ENCODE data around the gene PARD3. TPM values are rescaled to one million over a fixed set of nuclear protein-coding genes. Genes with fewer than 3 reads are reported as not detected.
A peak's percentile ranks its signal among the peaks of the same experiment; 100 is the strongest.

The PARD3 gene
- total RNA-seq, 2 donors from 2014 or later = 32.0 to 61.9 TPM

GRCh38 chr10:34771106-34771505, 44.0 kb downstream of the PARD3 start:
- no peaks in the 10 kb centered on the region for H3K4me1 ChIP-seq (replicated peaks)
- H3K9me3 ChIP-seq = no peaks in the 10 kb centered on the region
- H3K27me3 ChIP-seq (replicated peaks; ENCODE audit: insufficient read depth) = no peaks in the 10 kb centered on the region
- intact Hi-C loops (cut with DNase I) = no loop called here
- TF ChIP-seq, protein P1, sequence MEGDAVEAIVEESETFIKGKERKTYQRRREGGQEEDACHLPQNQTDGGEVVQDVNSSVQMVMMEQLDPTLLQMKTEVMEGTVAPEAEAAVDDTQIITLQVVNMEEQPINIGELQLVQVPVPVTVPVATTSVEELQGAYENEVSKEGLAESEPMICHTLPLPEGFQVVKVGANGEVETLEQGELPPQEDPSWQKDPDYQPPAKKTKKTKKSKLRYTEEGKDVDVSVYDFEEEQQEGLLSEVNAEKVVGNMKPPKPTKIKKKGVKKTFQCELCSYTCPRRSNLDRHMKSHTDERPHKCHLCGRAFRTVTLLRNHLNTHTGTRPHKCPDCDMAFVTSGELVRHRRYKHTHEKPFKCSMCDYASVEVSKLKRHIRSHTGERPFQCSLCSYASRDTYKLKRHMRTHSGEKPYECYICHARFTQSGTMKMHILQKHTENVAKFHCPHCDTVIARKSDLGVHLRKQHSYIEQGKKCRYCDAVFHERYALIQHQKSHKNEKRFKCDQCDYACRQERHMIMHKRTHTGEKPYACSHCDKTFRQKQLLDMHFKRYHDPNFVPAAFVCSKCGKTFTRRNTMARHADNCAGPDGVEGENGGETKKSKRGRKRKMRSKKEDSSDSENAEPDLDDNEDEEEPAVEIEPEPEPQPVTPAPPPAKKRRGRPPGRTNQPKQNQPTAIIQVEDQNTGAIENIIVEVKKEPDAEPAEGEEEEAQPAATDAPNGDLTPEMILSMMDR (IDR thresholded peaks at IDR 0.05) = no peak
- no peak for TF ChIP-seq POLR2A (IDR thresholded peaks at IDR 0.05)
- TF ChIP-seq POLR2AphosphoS5 (IDR thresholded peaks at IDR 0.05) = no peak
- DNase-seq (ENCODE audit: low spot score) = no peak
- WGBS = 40% methylated on average over 3 of the region's 3 CpGs
- no peak overlapping the region for H3K27ac ChIP-seq
- H3K4me3 ChIP-seq = no peak overlapping the region
- H3K36me3 ChIP-seq = no peaks in the 10 kb centered on the region

GRCh38 chr10:34769899-34770298, 45.2 kb downstream of the PARD3 start:
- Histone ChIP-seq H3K4me1 (replicated peaks) (no peaks in the 10 kb centered on the region), H3K27me3 (replicated peaks; ENCODE audit: insufficient read depth) (no peaks in the 10 kb centered on the region), H3K36me3 (no peaks in the 10 kb centered on the region), H3K27ac (no peak overlapping the region), H3K9me3 (no peaks in the 10 kb centered on the region), H3K4me3 (no peak overlapping the region)
- intact Hi-C loops (cut with DNase I) = no loop called here
- TF ChIP-seq, protein P1 (IDR thresholded peaks at IDR 0.05) = no peak
- TF ChIP-seq POLR2AphosphoS5 (IDR thresholded peaks at IDR 0.05) (no peak), POLR2A (IDR thresholded peaks at IDR 0.05) (no peak)
- no peak for DNase-seq (ENCODE audit: low spot score)
- WGBS = 57% methylated on average over 2 of the region's 2 CpGs

DNA sequence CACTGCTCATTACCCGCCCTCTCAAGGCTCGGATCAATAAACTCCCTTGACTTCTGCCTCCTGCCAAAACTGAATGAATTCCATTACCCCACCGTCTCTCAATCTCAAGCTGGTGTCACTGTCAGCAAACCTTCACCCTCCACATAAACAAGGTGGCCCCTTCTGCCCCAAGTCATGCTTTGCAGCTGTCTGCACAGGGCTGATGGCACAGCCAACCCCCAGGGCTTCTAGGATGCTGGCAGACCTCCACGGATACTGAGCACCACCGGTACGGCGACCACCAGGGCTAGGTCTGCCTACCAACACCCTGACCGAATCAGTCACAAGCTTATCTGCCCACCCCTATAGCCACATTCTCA, 46.1 kb downstream of the PARD3 start:
- WGBS = 61% methylated on average over 8 of the region's 8 CpGs
- Histone ChIP-seq H3K4me3 (no peak overlapping the region), H3K9me3 (no peaks in the 10 kb centered on the region), H3K4me1 (replicated peaks) (no peaks in the 10 kb centered on the region), H3K36me3 (no peaks in the 10 kb centered on the region), H3K27me3 (replicated peaks; ENCODE audit: insufficient read depth) (no peaks in the 10 kb centered on the region), H3K27ac (peak overlapping the region in 1 of 2 donors; percentile 14)
- no peak for DNase-seq (ENCODE audit: low spot score)
- intact Hi-C loops (cut with DNase I) = no loop called here
- TF ChIP-seq POLR2AphosphoS5 (IDR thresholded peaks at IDR 0.05) (no peak), POLR2A (IDR thresholded peaks at IDR 0.05) (no peak)

DNA sequence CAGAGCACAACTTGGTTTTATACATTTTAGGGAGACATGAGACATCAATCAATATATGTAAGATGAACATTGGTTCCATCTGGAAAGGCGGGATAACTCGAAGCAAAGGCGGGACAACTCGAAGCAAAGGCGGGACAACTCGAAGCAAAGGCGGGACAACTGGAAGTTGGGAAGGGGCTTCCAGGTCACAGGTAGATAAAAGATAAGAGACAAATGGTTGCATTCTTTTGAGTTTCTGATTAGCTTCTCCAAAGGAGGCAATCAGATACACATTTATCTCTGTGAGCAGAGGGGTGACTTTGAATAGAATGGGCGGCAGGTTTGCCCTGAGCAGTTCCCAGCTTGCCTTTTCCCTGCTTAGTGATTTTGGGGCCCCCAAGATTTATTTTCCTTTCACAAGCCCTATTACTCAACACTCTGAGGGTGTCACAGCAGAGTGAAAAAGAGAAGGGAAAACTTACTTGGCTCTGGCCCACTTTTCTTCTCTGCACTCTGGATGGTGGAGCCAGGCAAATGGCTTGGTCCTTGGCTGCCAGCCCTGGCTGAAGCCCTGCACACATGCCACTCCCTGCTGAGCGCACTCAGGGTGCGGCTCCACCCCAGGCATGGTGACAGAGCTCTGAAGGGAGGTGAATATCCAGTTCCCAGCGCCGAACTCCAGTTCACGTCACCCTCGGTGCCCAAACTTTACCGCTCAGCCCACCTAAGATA, 46.7 kb downstream of the PARD3 start:
- H3K9me3 ChIP-seq = no peaks in the 10 kb centered on the region
- H3K4me3 ChIP-seq = no peak overlapping the region
- no peaks in the 10 kb centered on the region for H3K4me1 ChIP-seq (replicated peaks)
- no peaks in the 10 kb centered on the region for H3K36me3 ChIP-seq
- DNase-seq (ENCODE audit: low spot score) = peak; percentile 92
- peak; percentile 73 for TF ChIP-seq POLR2AphosphoS5 (IDR thresholded peaks at IDR 0.05)
- no peak for TF ChIP-seq POLR2A (IDR thresholded peaks at IDR 0.05)
- no peaks in the 10 kb centered on the region for H3K27me3 ChIP-seq (replicated peaks; ENCODE audit: insufficient read depth)
- WGBS = 59% methylated on average over 15 of the region's 15 CpGs
- H3K27ac ChIP-seq = peak overlapping the region in 1 of 2 donors; percentile 14
- intact Hi-C loops (cut with DNase I) = no loop called here

DNA sequence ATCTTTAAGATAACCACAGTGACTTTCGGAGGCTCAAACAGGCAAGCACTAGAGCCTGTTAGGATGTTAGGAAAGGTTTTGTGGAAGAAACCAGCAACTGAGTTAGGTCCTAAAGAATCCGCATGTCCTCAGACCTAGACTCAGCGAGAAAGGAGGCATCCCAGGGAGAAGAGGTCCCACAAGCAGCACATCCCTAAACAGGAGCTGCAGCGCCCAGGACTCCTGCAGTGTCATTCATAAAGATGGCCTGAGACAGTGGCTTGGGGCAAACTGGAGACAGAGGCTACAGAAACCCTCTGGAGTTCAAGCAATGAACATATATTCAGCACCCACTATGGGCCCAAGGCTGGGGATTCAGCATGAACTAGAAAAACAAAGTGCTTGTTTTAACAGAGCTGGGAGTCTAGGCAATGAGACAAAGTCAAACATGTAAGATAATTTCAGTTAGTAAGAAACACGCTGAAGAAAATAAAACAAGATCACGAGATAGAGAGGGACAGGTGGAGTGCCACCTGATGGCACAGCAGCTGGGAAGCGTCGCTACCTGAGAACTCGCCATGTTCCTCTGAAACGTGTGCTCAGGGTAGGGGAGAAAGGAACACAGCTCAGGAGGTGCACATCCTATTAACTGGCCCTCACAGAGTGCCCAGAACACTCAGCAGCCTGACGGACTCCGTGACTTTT, 48.1 kb downstream of the PARD3 start:
- H3K36me3 ChIP-seq = no peaks in the 10 kb centered on the region
- no peaks in the 10 kb centered on the region for H3K9me3 ChIP-seq
- H3K4me3 ChIP-seq = no peak overlapping the region
- intact Hi-C loops (cut with DNase I) = no loop called here
- no peaks in the 10 kb centered on the region for H3K27me3 ChIP-seq (replicated peaks; ENCODE audit: insufficient read depth)
- TF ChIP-seq POLR2AphosphoS5 (IDR thresholded peaks at IDR 0.05) (no peak), POLR2A (IDR thresholded peaks at IDR 0.05) (no peak)
- TF ChIP-seq, protein P1 (IDR thresholded peaks at IDR 0.05) = no peak
- DNase-seq (ENCODE audit: low spot score) = no peak
- H3K4me1 ChIP-seq (replicated peaks) = no peaks in the 10 kb centered on the region
- no peak overlapping the region for H3K27ac ChIP-seq
- WGBS = 86% methylated on average over 12 of the region's 12 CpGs

GRCh38 chr10:34766266-34766600, 48.9 kb downstream of the PARD3 start:
- intact Hi-C loops (cut with DNase I) = no loop called here
- 47% methylated on average over 1 of the region's 1 CpG for WGBS
- no peak overlapping the region for H3K27ac ChIP-seq
- TF ChIP-seq POLR2A (IDR thresholded peaks at IDR 0.05) = no peak
- TF ChIP-seq POLR2AphosphoS5 (IDR thresholded peaks at IDR 0.05) = no peak
- TF ChIP-seq, protein P1 (IDR thresholded peaks at IDR 0.05) = no peak
- no peak overlapping the region for H3K4me3 ChIP-seq
- H3K9me3 ChIP-seq = no peaks in the 10 kb centered on the region
- H3K27me3 ChIP-seq (replicated peaks; ENCODE audit: insufficient read depth) = no peaks in the 10 kb centered on the region
- no peak for DNase-seq (ENCODE audit: low spot score)
- H3K36me3 ChIP-seq = no peaks in the 10 kb centered on the region
- H3K4me1 ChIP-seq (replicated peaks) = no peaks in the 10 kb centered on the region
